B cell (primary cell): Measurements from ENCODE around the gene PARD3.

Experiments used
- CTCF ChIP-seq: fragments of 200-600 bp; IDR thresholded peaks from one replicate; pipeline ENCODE4 v1.8.0; 2022; ENCODE audit warnings: antibody characterized with exemption, mild to moderate bottlenecking
- EZH2 ChIP-seq: IDR thresholded peaks from 2 replicates; pipeline ENCODE4 v1.6.1; 2012; ENCODE audit warnings: borderline replicate concordance, low read depth, mild to moderate bottlenecking, moderate library complexity, low read length; ENCODE audit not compliant: insufficient read depth, poor library complexity, severe bottlenecking

GRCh38 chr10:34624323-34625153 is 190.6 kb downstream of the PARD3 start:
- TF ChIP-seq CTCF, result no peak
- no peak for TF ChIP-seq EZH2
